Neural cell (in vitro differentiated cells): ENCODE results near the gene EZR.

Experiments used
- CTCF ChIP-seq: fragments of 450-650 bp; IDR thresholded peaks from 2 replicates; pipeline ENCODE4 v1.5.1; 2014; ENCODE audit warnings: antibody characterized with exemption, mild to moderate bottlenecking, moderate library complexity; ENCODE audit not compliant: poor library complexity, severe bottlenecking
- MXI1 ChIP-seq: fragments of 450-650 bp; conservative IDR thresholded peaks from 2 replicates; pipeline ENCODE4 v1.6.1; 2014; ENCODE audit warnings: antibody characterized with exemption, mild to moderate bottlenecking; ENCODE audit not compliant: poor library complexity, severe bottlenecking
- POLR2AphosphoS5 ChIP-seq: IDR thresholded peaks from 2 replicates; pipeline ENCODE4 v1.6.1; 2012
- RAD21 ChIP-seq: fragments of 450-650 bp; conservative IDR thresholded peaks from 2 replicates; pipeline ENCODE4 v1.6.1; 2014; ENCODE audit warnings: antibody characterized with exemption, mild to moderate bottlenecking, moderate library complexity
- REST ChIP-seq: IDR thresholded peaks from 2 replicates; pipeline ENCODE4 v1.6.1; 2012; ENCODE audit warnings: borderline replicate concordance

GRCh38 chr6:158836625-158837311 is 17.6 kb upstream of the EZR start:
- TF ChIP-seq CTCF, result no peak
- TF ChIP-seq POLR2AphosphoS5, result no peak
- no peak for TF ChIP-seq REST
- no peak for TF ChIP-seq MXI1
- TF ChIP-seq RAD21, result no peak
